HG03139 (cell line): ENCODE measurements around the gene LTC4S.

ENCODE experiments used
- ATAC-seq: cut with Tn5 transposase; IDR thresholded peaks from one replicate; pipeline ENCODE4 v1.9.1; 2021; ENCODE audit not compliant: unreplicated experiment

LTC4S gene

DNA sequence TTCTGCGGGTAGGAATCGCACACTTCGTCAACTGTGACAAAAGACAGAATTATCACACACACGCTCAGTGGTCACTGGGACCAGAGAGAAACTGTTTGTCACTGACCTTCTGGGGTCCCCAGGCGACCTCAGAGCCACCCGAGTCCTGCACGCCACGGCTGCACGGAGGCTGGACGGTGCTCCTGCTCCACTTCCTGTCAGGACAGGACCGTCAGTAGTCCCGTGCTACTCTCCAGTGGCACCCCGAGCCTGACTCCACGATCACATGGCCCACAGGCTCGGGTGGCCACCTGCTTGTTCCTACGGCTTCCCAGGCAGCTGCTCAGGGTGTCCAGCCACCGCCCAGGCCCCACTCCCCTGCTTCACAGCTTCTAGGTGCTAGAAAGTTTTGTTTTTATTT is 47.0 kb downstream of the LTC4S start:
- no peak for ATAC-seq

DNA sequence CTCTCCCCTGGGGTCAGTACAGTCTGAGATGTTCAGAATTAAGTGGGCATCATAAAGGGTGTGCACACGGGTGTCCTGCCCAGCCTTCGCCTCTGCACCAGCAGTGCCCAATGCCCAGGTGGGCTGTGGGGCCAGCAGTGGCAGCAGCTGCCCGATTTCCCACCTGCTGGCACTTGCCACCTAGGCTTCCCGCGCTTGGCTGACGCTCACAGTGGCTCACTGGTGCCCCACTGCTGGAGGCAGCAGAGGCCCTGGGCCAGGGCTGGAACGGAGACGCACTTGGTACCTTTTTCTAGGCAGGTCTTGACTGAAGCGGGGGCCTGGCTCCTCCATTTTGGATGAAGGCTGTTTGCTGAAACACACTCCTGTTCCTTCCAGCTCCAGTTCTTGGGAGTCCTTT is 47.8 kb downstream of the LTC4S start:
- no peak for ATAC-seq
